Vagina (tissue), 2 donors: ENCODE data around the gene USP47.

Experiments used
- POLR2A ChIP-seq, 2 donors: fragments of 450-650 bp; IDR thresholded peaks; one replicate each; pipeline ENCODE4 v1.6.1; 2017; ENCODE audit warnings: antibody characterized with exemption in 2 of 2, mild to moderate bottlenecking in 2 of 2, moderate library complexity in 2 of 2
- POLR2AphosphoS5 ChIP-seq, 2 donors: sonication (generic); formaldehyde crosslinking; IDR thresholded peaks; one replicate each; pipeline ENCODE4 v1.9.0; 2017; ENCODE audit warnings: antibody characterized with exemption in 2 of 2, mild to moderate bottlenecking in 2 of 2, low read depth in 1 of 2; ENCODE audit not compliant: insufficient read depth in 1 of 2
- TF ChIP-seq, protein P1 (sequence below), 3 experiments: fragments of 450-650 bp in 2 of 3; fragments of 200-600 bp in 1 of 3; sonication (generic) in 1 of 3; IDR thresholded peaks; one replicate each; pipeline ENCODE4 v1.5.1; 2017 to 2019; ENCODE audit warnings: antibody characterized with exemption in 3 of 3, mild to moderate bottlenecking in 2 of 3, moderate library complexity in 2 of 3

GRCh38 chr11:11929920-11930319 lies 88.1 kb downstream of the USP47 start:
- TF ChIP-seq, protein P1, sequence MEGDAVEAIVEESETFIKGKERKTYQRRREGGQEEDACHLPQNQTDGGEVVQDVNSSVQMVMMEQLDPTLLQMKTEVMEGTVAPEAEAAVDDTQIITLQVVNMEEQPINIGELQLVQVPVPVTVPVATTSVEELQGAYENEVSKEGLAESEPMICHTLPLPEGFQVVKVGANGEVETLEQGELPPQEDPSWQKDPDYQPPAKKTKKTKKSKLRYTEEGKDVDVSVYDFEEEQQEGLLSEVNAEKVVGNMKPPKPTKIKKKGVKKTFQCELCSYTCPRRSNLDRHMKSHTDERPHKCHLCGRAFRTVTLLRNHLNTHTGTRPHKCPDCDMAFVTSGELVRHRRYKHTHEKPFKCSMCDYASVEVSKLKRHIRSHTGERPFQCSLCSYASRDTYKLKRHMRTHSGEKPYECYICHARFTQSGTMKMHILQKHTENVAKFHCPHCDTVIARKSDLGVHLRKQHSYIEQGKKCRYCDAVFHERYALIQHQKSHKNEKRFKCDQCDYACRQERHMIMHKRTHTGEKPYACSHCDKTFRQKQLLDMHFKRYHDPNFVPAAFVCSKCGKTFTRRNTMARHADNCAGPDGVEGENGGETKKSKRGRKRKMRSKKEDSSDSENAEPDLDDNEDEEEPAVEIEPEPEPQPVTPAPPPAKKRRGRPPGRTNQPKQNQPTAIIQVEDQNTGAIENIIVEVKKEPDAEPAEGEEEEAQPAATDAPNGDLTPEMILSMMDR (IDR thresholded peaks at IDR 0.05), result no peak
- TF ChIP-seq POLR2A (IDR thresholded peaks at IDR 0.05) (no peak), POLR2AphosphoS5 (IDR thresholded peaks at IDR 0.05; ENCODE audit: insufficient read depth in 1 of 2, low read depth in 1 of 2) (no peak)
